ENCODE measurements around the gene BRAF. TPM values are rescaled to one million over a fixed set of nuclear protein-coding genes. Genes with fewer than 3 reads are reported as not detected.
A peak's percentile ranks its signal among the peaks of the same experiment; 100 is the strongest.
"Not testable (repeated sequence)": the region's sequence is repeated elsewhere in the genome, so short reads cannot be mapped to it uniquely, and the experiment has no call there.

The BRAF gene
- polyA plus RNA-seq, 3 donors from 2014 or later, result 4.9 to 13.2 (median 5.4) TPM

GRCh38 chr7:140908361-140908760 lies 16.4 kb downstream of the BRAF start:
- no peak overlapping the region for H3K4me3 Mint-ChIP-seq

GRCh38 chr7:140903741-140904480 lies 20.8 kb downstream of the BRAF start:
- peaks cover 35 to 70% of the 10 kb centered on the region in 2 donors for H3K4me1 Mint-ChIP-seq
- H3K36me3 Mint-ChIP-seq, result no peaks in the 10 kb centered on the region
- peaks cover 0 to 3% (median 2%) of the 10 kb centered on the region in 3 donors for H3K27me3 Mint-ChIP-seq (ENCODE audit: low read depth in 3 of 3)
- no peak overlapping the region for H3K27ac Mint-ChIP-seq
- H3K4me3 Mint-ChIP-seq, result no peak overlapping the region
- no peak for DNase-seq
- no peaks in the 10 kb centered on the region for H3K9me3 Mint-ChIP-seq

More at GRCh38 chr7:140908361-140908760, 16.4 kb downstream of the BRAF start:
- Mint-ChIP-seq H3K27me3 (ENCODE audit: low read depth in 3 of 3) (peaks cover 0 to 4% (median 4%) of the 10 kb centered on the region in 3 donors), H3K4me1 (peaks cover 32 to 62% of the 10 kb centered on the region in 2 donors), H3K36me3 (no peaks in the 10 kb centered on the region), H3K9me3 (no peaks in the 10 kb centered on the region), H3K27ac (peak overlapping the region in 1 of 6 donors; percentile 36)
- no peak for DNase-seq

- peaks cover 0 to 3% (median 2%) of the 10 kb centered on the region in 3 donors for H3K27me3 Mint-ChIP-seq (ENCODE audit: low read depth in 3 of 3)
- H3K9me3 Mint-ChIP-seq, result no peaks in the 10 kb centered on the region
- H3K36me3 Mint-ChIP-seq, result no peaks in the 10 kb centered on the region
- peaks cover 36 to 69% of the 10 kb centered on the region in 2 donors for H3K4me1 Mint-ChIP-seq
- H3K4me3 Mint-ChIP-seq, result no peak overlapping the region
- H3K27ac Mint-ChIP-seq, result peak overlapping the region in 1 of 6 donors; percentile 13
- DNase-seq, result no peak
Measured at GRCh38 chr7:140902303-140902953, 22.3 kb downstream of the BRAF start.

GRCh38 chr7:140901941-140902302 lies 22.8 kb downstream of the BRAF start:
- H3K4me1 Mint-ChIP-seq, result peaks cover 37 to 71% of the 10 kb centered on the region in 2 donors
- H3K4me3 Mint-ChIP-seq, result no peak overlapping the region
- H3K27ac Mint-ChIP-seq, result no peak overlapping the region
- H3K36me3 Mint-ChIP-seq, result no peaks in the 10 kb centered on the region
- no peak for DNase-seq
- no peaks in the 10 kb centered on the region for H3K9me3 Mint-ChIP-seq
- peaks cover 0 to 3% (median 2%) of the 10 kb centered on the region in 3 donors for H3K27me3 Mint-ChIP-seq (ENCODE audit: low read depth in 3 of 3)

GRCh38 chr7:140899883-140900282 lies 24.8 kb downstream of the BRAF start:
- peak overlapping the region in 1 of 6 donors; percentile 15 for H3K27ac Mint-ChIP-seq
- no peak for DNase-seq
- no peaks in the 10 kb centered on the region for H3K9me3 Mint-ChIP-seq
- no peaks in the 10 kb centered on the region for H3K36me3 Mint-ChIP-seq
- peaks cover 40 to 77% of the 10 kb centered on the region in 2 donors for H3K4me1 Mint-ChIP-seq
- peak overlapping the region in 1 of 5 donors; percentile 10 for H3K4me3 Mint-ChIP-seq
- peaks cover 0 to 3% (median 2%) of the 10 kb centered on the region in 3 donors for H3K27me3 Mint-ChIP-seq (ENCODE audit: low read depth in 3 of 3)

- H3K36me3 Mint-ChIP-seq, result no peaks in the 10 kb centered on the region
- no peak overlapping the region for H3K4me3 Mint-ChIP-seq
- peak overlapping the region in 2 of 6 donors; percentile 21 to 60 for H3K27ac Mint-ChIP-seq
- no peak for DNase-seq
- peaks cover 40 to 83% of the 10 kb centered on the region in 2 donors for H3K4me1 Mint-ChIP-seq
- no peaks in the 10 kb centered on the region for H3K9me3 Mint-ChIP-seq
- peaks cover 0 to 3% (median 2%) of the 10 kb centered on the region in 3 donors for H3K27me3 Mint-ChIP-seq (ENCODE audit: low read depth in 3 of 3)
Measured at GRCh38 chr7:140898786-140899536, 25.8 kb downstream of the BRAF start.

GRCh38 chr7:140896996-140897395 lies 27.7 kb downstream of the BRAF start:
- Mint-ChIP-seq H3K4me1 (peaks cover 38 to 80% of the 10 kb centered on the region in 2 donors), H3K4me3 (no peak overlapping the region), H3K27ac (no peak overlapping the region), H3K36me3 (no peaks in the 10 kb centered on the region), H3K9me3 (no peaks in the 10 kb centered on the region), H3K27me3 (ENCODE audit: low read depth in 3 of 3) (peaks cover 0 to 2% (median 1%) of the 10 kb centered on the region in 3 donors)
- no peak for DNase-seq

GRCh38 chr7:140889645-140890044 lies 35.1 kb downstream of the BRAF start:
- peaks cover 42 to 74% of the 10 kb centered on the region in 2 donors for H3K4me1 Mint-ChIP-seq
- no peaks in the 10 kb centered on the region for H3K36me3 Mint-ChIP-seq
- no peaks in the 10 kb centered on the region for H3K9me3 Mint-ChIP-seq
- H3K27ac Mint-ChIP-seq, result no peak overlapping the region
- peaks cover 0 to 1% (median 0%) of the 10 kb centered on the region in 3 donors for H3K27me3 Mint-ChIP-seq (ENCODE audit: low read depth in 3 of 3)
- H3K4me3 Mint-ChIP-seq, result no peak overlapping the region
- no peak for DNase-seq

GRCh38 chr7:140889150-140889549 lies 35.6 kb downstream of the BRAF start:
- DNase-seq, result no peak
- peaks cover 42 to 69% of the 10 kb centered on the region in 2 donors for H3K4me1 Mint-ChIP-seq
- H3K27me3 Mint-ChIP-seq (ENCODE audit: low read depth in 3 of 3), result peaks cover 0 to 1% (median 0%) of the 10 kb centered on the region in 3 donors
- no peaks in the 10 kb centered on the region for H3K9me3 Mint-ChIP-seq
- no peak overlapping the region for H3K4me3 Mint-ChIP-seq
- no peaks in the 10 kb centered on the region for H3K36me3 Mint-ChIP-seq
- H3K27ac Mint-ChIP-seq, result no peak overlapping the region

GRCh38 chr7:140888087-140888486 lies 36.6 kb downstream of the BRAF start:
- Mint-ChIP-seq H3K4me1 (peaks cover 44 to 73% of the 10 kb centered on the region in 2 donors), H3K27ac (no peak overlapping the region), H3K9me3 (no peaks in the 10 kb centered on the region), H3K4me3 (no peak overlapping the region), H3K27me3 (ENCODE audit: low read depth in 3 of 3) (peaks cover 0 to 1% (median 0%) of the 10 kb centered on the region in 3 donors), H3K36me3 (no peaks in the 10 kb centered on the region)
- DNase-seq, result no peak

GRCh38 chr7:140885735-140886334 lies 38.9 kb downstream of the BRAF start:
- DNase-seq, result no peak
- H3K4me1 Mint-ChIP-seq, result peaks cover 42 to 72% of the 10 kb centered on the region in 2 donors
- no peaks in the 10 kb centered on the region for H3K9me3 Mint-ChIP-seq
- peaks cover 0 to 1% (median 0%) of the 10 kb centered on the region in 3 donors for H3K27me3 Mint-ChIP-seq (ENCODE audit: low read depth in 3 of 3)
- H3K36me3 Mint-ChIP-seq, result no peaks in the 10 kb centered on the region
- no peak overlapping the region for H3K4me3 Mint-ChIP-seq
- peak overlapping the region in 3 of 6 donors; percentile 1 to 13 (median 9) for H3K27ac Mint-ChIP-seq

- H3K4me1 Mint-ChIP-seq, result peaks cover 45 to 68% of the 10 kb centered on the region in 2 donors
- H3K27me3 Mint-ChIP-seq (ENCODE audit: low read depth in 3 of 3), result peaks cover 0 to 1% (median 0%) of the 10 kb centered on the region in 3 donors
- H3K9me3 Mint-ChIP-seq, result no peaks in the 10 kb centered on the region
- H3K4me3 Mint-ChIP-seq, result no peak overlapping the region
- DNase-seq, result no peak
- H3K27ac Mint-ChIP-seq, result peak overlapping the region in 1 of 6 donors; percentile 28
- peaks cover 0 to 3% (median 0%) of the 10 kb centered on the region in 3 donors for H3K36me3 Mint-ChIP-seq
Measured at GRCh38 chr7:140883378-140883777, 41.4 kb downstream of the BRAF start.

GRCh38 chr7:140882834-140883233 lies 41.9 kb downstream of the BRAF start:
- H3K4me3 Mint-ChIP-seq, result not testable (repeated sequence)

More at GRCh38 chr7:140882834-140883233, 41.9 kb downstream of the BRAF start:
- H3K27me3 Mint-ChIP-seq (ENCODE audit: low read depth in 3 of 3); H3K36me3 Mint-ChIP-seq; H3K9me3 Mint-ChIP-seq; DNase-seq: not testable (repeated sequence)
- peak overlapping the region in 1 of 6 donors; percentile 24 for H3K27ac Mint-ChIP-seq
- H3K4me1 Mint-ChIP-seq, result peaks cover 42 to 68% of the 10 kb centered on the region in 2 donors
